Epithelial cell of prostate (primary cell): ENCODE data around the gene KPNA3.
"Not testable (repeated sequence)": the region's sequence is repeated elsewhere in the genome, so short reads cannot be mapped to it uniquely, and the experiment has no call there.

Experiments
- DNase-seq: peaks from one replicate; pipeline ENCODE4 v3.0.0-alpha.2; 2011; ENCODE audit warnings: low read depth, low spot score
- H3K27ac ChIP-seq: fragments of 450-650 bp; 2 replicates; pipeline ENCODE4 v1.5.1; 2017; ENCODE audit warnings: mild to moderate bottlenecking

The KPNA3 gene, protein sequence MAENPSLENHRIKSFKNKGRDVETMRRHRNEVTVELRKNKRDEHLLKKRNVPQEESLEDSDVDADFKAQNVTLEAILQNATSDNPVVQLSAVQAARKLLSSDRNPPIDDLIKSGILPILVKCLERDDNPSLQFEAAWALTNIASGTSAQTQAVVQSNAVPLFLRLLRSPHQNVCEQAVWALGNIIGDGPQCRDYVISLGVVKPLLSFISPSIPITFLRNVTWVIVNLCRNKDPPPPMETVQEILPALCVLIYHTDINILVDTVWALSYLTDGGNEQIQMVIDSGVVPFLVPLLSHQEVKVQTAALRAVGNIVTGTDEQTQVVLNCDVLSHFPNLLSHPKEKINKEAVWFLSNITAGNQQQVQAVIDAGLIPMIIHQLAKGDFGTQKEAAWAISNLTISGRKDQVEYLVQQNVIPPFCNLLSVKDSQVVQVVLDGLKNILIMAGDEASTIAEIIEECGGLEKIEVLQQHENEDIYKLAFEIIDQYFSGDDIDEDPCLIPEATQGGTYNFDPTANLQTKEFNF

DNA sequence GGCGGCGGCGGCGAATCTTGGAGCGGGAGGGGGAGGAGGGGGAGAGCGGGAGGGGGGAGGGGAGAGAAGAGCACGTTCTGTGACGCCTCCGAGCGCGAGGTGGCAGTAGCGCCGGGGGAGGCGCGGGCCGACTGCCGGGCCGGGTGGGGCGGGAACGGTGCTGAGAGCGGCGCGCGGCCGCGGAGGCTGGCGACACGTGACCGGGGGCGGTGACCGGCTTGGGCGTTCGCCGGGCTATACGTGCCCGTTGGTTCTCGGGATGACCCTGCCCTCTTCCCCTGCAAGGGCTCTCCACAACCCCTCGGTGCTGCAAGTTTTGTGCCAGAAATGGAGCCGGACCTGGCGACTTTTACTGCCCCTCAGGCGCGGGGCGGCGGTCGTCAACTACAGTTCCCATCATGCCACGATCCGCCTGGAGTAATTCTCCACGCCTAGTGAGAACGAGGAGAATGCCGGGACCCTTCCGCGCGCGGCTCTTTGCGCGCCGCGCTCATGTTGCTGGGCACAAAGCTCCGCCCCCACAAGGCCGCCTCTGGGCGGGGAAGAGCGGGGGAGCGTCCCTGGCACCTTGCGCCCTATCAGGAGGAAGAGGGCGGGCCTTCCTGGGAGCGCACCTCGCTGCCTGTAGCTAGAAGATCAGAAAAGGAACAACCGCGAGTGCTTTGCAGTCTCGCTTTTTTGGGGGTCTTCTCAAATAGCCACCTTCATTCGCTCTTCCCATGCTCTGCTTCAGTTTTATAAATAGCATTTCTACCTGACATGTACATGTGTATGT, at the start of gene KPNA3:
KPNA3 (minus strand) TSS at position 133 of the 775 bp plus-strand sequence. CDS start 176 bp downstream, outside the sequence.
- H3K27ac ChIP-seq: peak within 1 kb of the TSS; percentile 92
- peak; percentile 82 for DNase-seq

DNA sequence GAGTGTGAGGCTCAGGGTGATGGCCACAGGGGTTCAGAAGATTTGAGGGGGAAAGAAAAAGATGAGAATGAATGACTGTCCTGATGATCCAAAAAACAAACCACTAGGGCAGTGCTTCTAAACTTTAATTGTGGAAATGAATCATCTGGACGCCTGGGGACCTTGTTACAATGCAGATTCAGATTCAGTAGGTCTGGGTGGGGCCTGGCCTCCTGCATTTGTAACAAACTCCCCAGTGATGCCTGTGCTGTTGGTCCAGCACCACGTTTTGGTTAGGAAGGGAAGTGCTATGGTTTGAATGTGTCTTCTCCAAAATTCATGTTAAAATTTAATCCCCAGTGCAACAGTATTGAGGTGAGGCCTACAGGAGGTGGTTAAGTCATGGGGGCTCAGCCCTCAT, 49.5 kb upstream of the KPNA3 start:
- no peak for DNase-seq
- H3K27ac ChIP-seq: no peak overlapping the region

DNA sequence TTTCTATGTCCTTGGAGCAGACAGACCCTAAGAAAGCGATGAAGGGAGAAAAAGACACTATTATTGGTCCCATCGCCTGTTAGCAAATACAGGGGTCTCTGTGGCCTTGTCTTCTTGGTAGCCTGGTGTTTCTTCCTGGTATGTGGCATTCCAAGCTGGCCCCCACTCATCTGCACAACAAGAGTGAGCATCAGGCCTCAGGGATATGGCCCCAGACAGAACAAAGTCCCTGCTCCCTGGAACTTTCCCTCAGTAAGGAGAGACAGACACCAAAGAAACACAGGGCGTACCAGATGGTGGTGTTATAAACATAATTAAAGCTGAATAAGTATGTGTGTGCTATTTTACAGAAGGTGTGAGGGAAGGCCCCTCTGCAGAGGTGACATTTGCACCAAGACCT, 48.2 kb upstream of the KPNA3 start:
- no peak for DNase-seq

DNA sequence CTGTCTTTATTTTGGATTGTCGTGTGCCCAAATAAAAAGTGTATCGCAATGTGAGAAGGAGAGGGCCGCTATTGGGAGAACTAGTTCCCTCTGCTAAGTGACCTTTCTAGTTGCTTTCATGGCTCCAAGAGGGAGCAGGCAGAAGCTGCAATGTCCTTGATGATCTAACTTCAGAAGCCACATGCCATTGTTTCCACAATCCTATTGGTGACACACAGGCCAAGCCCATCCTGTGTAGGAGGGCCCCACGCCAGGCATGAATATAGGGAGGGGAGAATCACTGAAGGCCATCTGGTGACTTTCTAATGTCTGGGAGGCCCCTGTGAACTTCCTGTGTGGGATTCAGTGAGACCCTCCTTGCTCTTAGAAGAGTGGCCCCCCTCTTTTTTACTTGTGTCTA, 47.8 kb upstream of the KPNA3 start:
- no peak overlapping the region for H3K27ac ChIP-seq
- DNase-seq: no peak

More for the DNA sequence above, 48.2 kb upstream of the KPNA3 start:
- no peak overlapping the region for H3K27ac ChIP-seq

DNA sequence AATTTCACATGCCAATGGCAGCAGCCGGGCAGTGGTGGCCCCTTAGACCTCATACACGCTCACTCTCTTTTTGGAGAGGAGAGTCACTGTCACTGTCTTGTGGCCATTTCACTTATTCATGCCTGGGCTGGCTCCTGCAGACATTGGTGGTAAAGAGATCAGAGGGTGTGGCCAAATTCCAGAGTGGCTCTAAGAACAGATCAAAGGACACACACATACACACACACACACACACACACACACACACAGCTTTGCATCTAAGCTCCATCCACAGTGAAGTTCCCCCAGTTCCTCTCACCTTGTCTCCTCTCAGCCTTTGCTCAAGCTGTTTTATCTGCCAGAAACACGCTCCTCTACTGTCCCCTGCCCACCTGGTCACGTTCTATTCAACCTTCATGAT, 46.5 kb upstream of the KPNA3 start:
- H3K27ac ChIP-seq: no peak overlapping the region
- no peak for DNase-seq

DNA sequence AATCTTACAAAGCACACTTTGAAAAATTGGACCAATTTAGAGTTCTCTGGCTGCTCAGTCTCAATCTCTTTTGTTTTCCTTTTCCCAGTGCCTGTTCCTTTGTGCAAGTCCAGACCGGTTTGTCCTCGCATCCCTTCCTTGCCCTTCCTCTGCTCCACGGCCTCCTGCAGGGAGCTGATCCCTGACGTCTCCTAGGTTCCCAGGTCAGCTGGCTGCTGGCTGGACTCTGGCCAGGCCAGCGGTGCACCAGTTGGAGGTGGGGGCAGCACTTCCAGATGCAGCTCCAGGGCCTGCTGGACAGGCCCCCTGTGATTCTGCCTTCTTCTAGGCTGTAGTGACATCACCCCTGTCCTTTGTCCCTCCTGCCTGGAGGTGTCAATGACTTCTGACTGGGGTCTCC, 44.0 kb upstream of the KPNA3 start:
- no peak for DNase-seq
- H3K27ac ChIP-seq: peak overlapping the region; percentile 17

DNA sequence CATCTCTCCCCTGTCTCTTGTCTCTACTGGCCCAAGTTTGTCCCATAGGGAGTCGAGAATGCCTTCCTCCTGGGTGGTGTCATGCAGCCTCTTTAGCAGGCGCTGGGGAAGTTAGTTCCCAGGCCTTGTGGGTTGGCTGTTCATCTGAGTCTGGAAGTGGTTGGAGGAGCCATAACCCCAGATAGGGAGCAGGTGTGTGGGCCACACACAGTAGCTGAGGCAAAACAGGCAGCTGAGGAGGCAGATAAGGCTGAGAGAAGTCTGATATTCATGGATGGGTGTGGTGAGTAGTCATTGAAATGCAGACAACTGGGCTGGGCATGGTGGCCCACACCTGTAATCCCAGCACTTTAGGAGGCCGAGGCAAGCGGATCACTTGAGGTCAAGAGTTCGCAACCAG, 40.9 kb upstream of the KPNA3 start:
- no peak for DNase-seq
- no peak overlapping the region for H3K27ac ChIP-seq

DNA sequence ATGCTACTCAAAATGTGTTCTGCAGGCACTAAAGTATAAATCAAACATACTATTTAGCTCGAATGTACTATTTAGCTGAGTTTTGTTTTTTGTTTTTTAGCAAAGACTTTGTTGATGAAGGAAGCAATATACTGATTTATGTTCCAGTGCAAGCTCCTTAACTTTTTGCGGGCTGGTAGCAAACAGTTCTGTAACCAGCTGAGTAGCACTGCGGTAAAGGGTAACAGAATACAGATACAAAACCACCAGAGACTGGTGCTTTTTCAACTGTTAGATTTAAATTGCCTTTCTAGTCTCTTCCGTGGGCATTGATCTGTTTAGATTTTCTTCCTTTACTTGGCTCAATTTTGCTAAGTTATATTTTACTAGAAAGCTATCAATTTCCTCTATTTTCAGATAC, 39.0 kb upstream of the KPNA3 start:
- no peak overlapping the region for H3K27ac ChIP-seq
- DNase-seq: no peak

DNA sequence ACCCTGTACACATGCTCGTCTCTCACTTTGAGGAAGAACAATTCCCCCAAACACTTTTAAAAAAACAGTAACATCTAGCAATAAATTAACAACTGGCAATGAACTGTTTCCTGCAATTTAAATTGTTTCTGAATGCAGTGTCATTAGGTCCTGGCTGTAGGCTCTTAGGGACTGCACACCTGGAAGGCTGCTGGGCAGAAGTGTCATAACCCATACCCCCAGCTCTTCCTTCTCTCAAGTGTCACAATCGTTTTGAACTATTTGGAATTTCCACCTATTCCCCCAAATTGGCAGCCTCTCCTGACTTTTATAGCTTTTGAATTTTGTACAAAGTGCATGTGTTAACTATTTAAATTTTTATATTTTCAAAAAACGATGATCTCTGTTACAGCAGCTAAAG, 38.2 kb upstream of the KPNA3 start:
- H3K27ac ChIP-seq: no peak overlapping the region
- no peak for DNase-seq

DNA sequence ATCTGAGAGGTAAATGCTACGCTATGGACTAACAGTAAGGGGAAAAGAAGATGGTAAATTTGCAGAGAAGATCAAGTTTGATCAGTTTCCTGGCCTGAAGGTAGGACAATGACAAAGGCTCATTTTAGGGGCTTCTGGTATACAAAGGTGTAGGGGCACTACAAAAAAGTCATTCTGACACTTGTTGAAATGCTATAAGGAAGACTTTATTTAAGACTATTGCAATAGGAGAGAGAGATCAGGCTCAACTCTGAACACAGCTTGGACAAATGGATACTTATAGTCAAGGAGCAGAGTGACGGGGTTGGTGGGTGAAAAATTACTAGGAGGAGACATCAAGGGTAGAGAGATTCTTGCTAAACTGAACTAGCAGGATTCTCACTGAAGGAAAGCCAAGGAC, 37.2 kb upstream of the KPNA3 start:
- no peak for DNase-seq
- H3K27ac ChIP-seq: no peak overlapping the region

DNA sequence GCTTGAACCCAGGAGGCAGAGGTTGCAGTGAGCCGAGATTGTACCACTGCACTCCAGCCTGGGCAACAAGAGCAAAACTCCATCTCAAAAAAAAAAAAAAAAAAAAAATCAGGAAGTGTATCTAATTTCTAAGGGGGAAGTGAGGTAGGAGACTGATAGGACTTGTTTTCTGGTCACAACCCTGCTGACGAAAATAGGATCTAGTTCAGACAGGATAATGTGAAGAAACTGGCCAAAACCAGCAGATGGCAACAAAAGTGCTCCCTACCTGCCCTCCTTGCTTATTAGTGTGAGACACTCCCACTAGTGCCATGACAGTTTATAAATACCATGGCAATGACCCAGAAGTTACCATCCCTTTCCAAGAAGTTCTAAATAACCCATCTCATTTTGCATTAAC, 36.0 kb upstream of the KPNA3 start:
- no peak overlapping the region for H3K27ac ChIP-seq
- DNase-seq: no peak

DNA sequence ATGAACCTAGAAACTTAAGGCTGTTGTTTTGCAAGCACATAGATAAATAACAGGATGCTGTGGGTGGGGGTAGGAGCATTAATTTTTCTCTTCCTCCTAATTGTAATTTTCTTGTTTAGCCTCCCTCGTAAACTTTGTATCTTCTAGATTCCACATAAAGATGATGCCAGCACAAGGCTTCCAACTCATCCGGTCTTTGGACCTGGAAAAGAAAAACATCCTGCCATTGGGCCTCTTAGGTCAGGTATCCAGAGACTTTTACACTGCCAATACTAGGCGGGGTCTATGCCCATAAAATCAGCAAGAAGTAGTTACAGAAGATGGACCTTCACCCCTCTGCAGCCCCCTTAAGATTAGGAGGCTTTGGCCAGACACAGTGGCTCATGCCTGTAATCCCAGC, 35.4 kb upstream of the KPNA3 start:
- DNase-seq: no peak

DNA sequence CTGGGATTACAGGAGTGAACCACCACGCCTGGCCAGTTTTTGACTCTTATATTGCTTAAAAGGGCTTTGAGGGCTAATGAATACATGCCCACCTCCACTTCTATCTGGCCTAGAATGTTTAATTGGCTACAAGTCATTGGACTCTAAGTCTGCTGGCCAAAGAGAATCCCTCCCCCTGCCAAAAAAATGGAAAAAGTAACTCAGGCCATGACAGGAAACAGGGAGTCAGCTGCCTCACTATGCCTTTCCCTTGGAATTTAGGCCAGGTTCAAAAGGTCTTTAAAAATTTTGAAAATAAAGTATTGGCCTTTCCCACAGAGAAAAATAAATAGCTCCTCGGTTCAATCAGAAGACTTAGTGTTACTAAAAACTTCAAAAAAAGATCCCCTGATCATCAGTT, 34.9 kb upstream of the KPNA3 start:
- no peak for DNase-seq
- no peak overlapping the region for H3K27ac ChIP-seq

More for the DNA sequence above, 35.4 kb upstream of the KPNA3 start:
- H3K27ac ChIP-seq: no peak overlapping the region

DNA sequence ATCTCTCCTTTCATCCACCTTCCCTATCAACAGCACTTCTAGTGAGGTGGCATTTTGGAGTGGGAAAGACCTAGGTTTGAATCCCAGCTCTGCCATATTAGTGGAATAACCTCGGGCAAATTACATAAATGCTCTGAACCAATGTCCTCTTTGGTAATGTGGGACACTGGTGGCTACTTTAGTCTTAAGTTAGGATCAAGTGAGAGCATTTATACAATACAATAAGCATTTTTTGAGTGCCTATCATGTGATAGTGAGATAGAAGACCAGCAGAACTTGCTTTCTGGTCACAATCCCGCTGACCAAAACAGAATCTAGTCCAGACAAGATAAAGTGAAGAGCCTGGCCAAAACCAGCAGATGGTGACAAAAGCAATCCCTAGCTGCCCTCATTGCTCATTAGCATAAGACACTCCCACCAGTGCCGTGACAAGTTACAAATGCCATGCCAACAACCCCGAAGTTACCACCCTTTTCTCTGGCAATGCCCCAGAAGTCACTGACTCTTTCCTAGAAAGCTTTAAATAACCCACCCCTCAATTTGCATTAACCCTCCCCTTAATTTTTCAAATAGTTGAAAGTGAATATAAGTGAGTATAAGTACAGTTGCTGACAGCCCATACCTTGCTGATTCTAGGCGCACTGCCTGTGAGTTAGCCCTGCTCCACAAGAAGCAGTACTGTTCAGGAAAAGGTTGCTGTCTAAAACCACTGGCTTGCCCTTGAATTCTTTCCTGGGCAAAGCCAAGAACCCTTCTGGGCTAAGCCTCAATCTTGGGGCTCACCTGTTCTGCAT, 28.9 kb upstream of the KPNA3 start:
- DNase-seq: no peak
- no peak overlapping the region for H3K27ac ChIP-seq

DNA sequence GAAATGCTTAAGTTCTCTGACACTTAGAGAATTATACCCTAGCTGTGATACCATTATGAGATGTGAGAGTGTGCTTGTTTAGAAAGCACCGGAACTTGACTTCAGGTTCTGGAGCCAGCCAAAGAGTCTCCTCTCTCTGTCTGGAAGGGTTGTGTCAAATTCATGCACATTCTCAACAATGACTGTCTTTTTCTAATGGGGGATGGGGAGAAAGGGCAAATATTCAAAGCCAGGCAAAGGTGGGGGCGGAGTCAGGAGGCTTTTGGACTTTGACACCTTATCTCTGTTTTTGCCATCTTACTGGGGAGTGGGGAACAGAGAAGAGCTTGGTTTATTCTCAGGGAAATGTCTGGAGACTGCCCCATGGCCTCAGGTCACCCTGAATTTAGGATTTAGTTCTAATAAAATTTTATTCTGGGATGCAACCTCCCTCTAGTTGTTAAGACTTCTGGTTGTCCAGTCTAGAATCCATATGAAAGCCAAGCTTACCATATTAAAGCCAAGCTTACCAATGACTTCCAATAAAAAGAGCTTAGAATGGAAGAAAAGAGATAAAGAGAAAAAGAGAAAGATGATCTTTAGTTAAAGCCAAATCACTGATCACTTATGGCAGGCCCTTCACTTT, 28.2 kb upstream of the KPNA3 start:
- DNase-seq: no peak
- H3K27ac ChIP-seq: no peak overlapping the region

DNA sequence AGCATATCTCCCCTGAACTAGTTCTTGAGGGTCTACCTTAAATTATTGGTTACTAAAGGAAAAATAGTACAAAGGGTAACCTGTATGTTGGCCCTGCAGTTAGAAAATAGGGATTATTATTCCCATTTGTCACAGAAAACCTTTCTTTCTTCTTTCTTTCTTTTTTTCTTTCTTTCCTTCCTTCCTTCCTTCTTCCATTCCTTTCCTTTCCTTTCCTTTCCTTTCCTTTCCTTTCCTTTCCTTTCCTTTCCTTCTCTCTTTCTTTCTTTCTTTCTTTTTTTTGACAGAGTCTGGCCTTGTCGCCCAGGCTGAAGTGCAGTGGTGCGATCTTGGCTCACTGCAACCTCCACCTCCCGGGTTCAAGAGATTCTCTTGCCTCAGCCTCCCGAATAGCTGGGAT, 23.6 kb upstream of the KPNA3 start:
- not testable (repeated sequence) for H3K27ac ChIP-seq, DNase-seq

DNA sequence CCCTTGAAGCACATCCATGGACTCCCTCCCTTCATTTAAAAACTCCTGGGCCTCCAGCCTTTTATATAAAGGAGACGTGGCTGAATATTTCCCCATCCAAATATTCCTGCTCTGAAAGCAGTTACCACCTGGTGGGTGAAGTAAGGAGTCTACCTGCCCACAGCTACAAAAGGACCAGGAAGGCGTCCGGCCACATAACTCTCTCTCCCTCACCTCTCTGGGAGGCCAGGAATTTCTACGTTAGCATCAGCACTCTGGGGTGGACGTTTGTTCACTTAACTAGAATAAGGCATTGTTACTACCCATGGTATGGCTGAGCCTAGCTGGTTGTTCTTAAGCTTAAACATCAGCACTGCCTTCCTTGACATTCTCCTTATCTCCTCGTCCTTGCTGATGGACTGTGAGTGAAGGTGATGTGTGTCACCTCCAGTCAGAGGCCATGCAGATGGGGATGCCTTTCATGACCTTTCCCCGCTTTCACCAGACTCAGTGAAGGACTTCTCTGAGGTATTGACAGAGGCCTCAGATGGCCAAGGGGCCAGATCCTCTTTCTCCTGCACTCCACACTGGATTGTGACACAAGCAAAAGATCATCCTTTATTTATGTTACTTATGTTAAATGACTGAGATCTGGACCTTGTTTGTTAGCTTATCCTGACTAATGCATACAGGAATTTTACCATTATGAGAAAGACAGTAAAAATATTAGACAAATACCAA, 22.2 kb upstream of the KPNA3 start:
- DNase-seq: no peak
- H3K27ac ChIP-seq: no peak overlapping the region

DNA sequence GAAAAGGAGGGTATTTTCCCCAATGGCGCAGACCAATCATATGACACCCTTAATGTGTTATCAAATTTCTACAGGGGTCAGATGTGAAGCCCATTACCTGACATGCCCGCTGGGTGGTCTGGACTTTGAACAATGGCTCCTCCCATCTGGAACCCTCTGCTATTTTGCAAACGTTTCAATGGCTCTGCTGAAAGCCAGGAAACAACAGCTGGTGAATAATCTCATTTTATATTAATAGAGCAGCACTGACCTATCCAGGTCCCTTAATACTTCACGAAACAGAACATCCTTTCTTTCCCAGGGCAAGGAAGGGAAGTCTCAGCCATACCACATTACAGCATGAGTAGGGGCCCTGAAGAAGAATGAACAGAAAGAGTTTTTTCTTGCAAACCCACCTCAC, 20.3 kb upstream of the KPNA3 start:
- DNase-seq: no peak
- no peak overlapping the region for H3K27ac ChIP-seq

DNA sequence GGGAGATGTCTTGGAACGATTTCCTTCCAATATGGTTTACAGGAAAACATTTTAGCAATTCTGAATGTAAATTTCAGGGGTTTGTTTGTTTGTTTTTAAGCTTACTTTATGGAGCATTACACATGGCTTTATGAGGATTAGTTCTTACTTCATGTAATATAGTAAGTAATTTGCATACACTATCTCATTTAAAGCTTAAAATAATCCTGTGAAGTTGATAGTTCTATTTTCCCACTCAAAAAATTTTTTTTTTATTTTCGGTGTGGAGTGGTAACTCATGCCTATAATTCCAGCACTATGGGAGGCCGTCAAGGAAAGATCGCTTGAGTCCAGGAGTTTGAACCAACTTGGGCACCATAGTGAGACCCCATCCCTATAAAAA, 19.0 kb upstream of the KPNA3 start:
- H3K27ac ChIP-seq: no peak overlapping the region
- DNase-seq: no peak
